GM13976 (cell line): Measurements from ENCODE around the gene RAB27B.

Source experiments
- DNase-seq: peaks from one replicate; pipeline ENCODE4 v3.0.0; 2012; ENCODE audit warnings: low spot score
- CTCF ChIP-seq: IDR thresholded peaks from 2 replicates; pipeline ENCODE4 v1.5.1; 2012; ENCODE audit warnings: borderline replicate concordance, mild to moderate bottlenecking; ENCODE audit not compliant: insufficient read depth; ENCODE audit errors: extremely low read depth, missing control alignments, control extremely low read depth
- in situ Hi-C: fragments of 300-500 bp; cut with MboI; formaldehyde crosslinking; loops from one replicate; pipeline ENCODE4 v1.12.0; 2022; ENCODE audit warnings: low sequenced_read_pairs, mixed read lengths, inconsistent platforms; ENCODE audit not compliant: unreplicated experiment

RAB27B gene

DNA sequence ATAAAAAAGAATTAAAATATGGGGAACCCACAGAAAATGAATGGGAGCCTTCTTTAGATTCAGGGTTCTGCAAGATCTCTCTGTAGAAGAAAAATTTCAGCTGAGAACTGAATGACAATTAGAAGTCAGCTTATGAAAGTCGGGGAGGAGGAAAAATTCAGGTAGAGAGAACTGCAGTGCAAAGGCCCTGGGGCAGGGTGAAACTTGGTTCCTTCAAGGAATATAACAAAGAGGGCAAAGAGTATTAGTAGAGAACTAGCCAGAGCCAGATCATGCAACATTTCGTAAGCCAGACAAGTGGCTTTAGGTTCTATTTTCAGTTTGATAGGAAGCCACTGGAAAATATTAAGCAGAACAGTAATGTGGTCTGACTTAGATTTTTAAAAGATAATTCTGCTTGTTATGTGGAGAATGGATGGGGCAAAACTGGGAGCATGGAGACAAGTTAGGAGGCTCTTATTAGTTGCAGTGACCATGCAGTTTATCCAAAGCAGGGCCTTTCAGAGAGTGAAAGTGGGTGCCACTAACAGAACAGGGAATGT, 27.9 kb downstream of the RAB27B start:
- TF ChIP-seq CTCF = no peak
- in situ Hi-C loops = no loop called here
- no peak for DNase-seq

DNA sequence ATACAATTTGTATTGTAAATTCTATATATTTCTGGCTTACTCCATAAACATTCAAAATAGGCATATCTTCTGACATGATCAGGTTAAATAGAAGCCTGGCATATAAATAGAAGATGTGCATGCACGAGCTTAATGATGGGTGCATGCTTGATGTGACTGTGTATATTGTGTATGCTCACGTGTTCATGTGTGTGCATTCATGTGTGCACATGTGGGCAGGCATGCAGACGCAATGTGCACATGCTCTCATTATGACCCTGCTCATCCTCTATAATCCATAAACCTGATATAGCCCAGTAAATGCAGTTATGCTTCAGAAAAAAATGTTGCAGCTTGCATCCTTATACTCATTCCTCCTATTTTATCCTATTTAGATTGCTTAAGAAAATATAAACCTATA, 29.2 kb downstream of the RAB27B start:
- in situ Hi-C loops = no loop called here
- DNase-seq = no peak
- no peak for TF ChIP-seq CTCF

GRCh38 chr18:54859667-54860421, 31.6 kb downstream of the RAB27B start:
- in situ Hi-C loops = no loop called here
- no peak for DNase-seq
- TF ChIP-seq CTCF = no peak

DNA sequence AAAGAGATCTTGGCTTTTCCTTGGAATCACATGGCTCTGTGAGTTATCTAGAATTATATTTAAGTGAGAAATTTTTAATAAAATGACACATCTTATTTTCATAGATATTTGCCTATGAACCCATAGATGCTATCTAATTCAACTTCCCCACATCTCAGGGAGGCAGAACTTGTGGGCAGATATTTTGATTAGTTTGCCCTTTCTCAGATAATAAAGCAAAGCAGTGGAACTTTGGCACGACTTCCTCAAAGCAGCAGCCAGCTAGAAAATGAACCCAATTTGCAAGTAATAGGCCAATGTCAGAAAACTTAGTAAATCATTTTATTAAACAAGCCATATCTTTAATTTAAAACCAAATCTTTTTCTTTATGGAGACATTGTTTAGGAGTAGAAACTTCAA, 32.7 kb downstream of the RAB27B start:
- no peak for DNase-seq
- no peak for TF ChIP-seq CTCF
- in situ Hi-C loops = no loop called here

DNA sequence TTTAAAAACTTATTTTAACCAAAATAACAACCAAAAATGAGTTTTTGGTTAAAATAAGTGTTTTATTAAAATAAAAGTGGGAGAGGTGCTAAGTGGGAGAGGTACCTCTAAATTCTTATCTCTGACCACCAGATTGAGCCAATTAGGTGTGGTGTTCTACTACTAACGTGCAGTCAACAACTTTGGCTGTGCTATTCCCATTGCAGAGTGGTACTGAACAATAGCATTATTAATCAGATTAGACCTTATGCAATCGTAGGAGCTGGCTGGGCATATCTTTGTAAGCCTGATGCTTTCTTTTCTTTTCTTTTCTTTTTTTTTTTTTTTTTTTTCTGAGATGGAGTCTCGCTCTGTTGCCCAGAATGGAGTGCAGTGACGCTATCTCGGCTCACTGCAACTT, 38.9 kb downstream of the RAB27B start:
- no peak for TF ChIP-seq CTCF
- no peak for DNase-seq
- in situ Hi-C loops = no loop called here

DNA sequence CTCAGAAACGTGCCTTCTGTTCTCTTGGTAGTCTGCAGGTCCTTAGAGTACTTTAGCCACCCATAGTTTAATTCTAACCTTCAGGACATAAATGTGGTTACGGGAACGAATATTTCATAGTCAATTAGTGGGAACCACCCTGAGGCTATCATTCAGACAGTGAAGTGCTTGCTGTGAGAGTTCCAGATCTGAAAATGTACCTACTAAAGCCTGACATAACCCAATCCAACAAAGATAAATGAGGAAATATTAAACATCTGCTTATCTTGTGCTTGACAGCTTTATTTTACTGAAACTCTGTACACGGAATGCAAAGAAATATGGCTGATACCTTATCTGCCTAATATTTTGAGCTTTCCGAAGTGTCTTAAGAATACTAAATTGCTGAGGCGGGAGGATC, 43.0 kb downstream of the RAB27B start:
- no peak for TF ChIP-seq CTCF
- DNase-seq = no peak
- in situ Hi-C loops = no loop called here
